Neuronal stem cell (in vitro differentiated cells): ENCODE data around the gene KRT222.

ENCODE experiments used
- DNase-seq: peaks from one replicate; pipeline ENCODE4 v3.0.0-alpha.2; 2013; ENCODE audit warnings: low spot score
- H2AFZ ChIP-seq: one replicate; pipeline ENCODE4 v1.6.1; 2013; ENCODE audit warnings: mild to moderate bottlenecking, low read length, inconsistent platforms
- H2AK5ac ChIP-seq: 2 replicates; pipeline ENCODE4 v1.6.1; 2013; ENCODE audit warnings: low read depth, mild to moderate bottlenecking, inconsistent platforms, low read length, moderate library complexity, mixed read lengths
- H2BK120ac ChIP-seq: 2 replicates; pipeline ENCODE4 v1.6.1; 2013; ENCODE audit warnings: low read depth, mild to moderate bottlenecking, inconsistent platforms, low read length, moderate library complexity, mixed read lengths
- H2BK12ac ChIP-seq: one replicate; pipeline ENCODE4 v1.6.1; 2013; ENCODE audit warnings: low read length, inconsistent platforms
- H2BK15ac ChIP-seq: 2 replicates; pipeline ENCODE4 v1.6.1; 2013; ENCODE audit warnings: mild to moderate bottlenecking, low read length, inconsistent platforms, mixed read lengths
- H2BK5ac ChIP-seq: one replicate; pipeline ENCODE4 v1.6.1; 2013; ENCODE audit warnings: inconsistent platforms, mild to moderate bottlenecking, low read length, moderate library complexity
- H3K14ac ChIP-seq: one replicate; pipeline ENCODE4 v1.6.1; 2013; ENCODE audit warnings: low read length, inconsistent platforms
- H3K18ac ChIP-seq: 2 replicates; pipeline ENCODE4 v1.6.1; 2013; ENCODE audit warnings: low read length, inconsistent platforms
- H3K23ac ChIP-seq: 2 replicates; pipeline ENCODE4 v1.6.1; 2013; ENCODE audit warnings: low read depth, mild to moderate bottlenecking, mixed read lengths, low read length, inconsistent platforms; ENCODE audit not compliant: poor library complexity
- H3K27ac ChIP-seq: replicated peaks from 3 replicates; pipeline ENCODE4 v1.5.1; 2013; ENCODE audit warnings: low read length, inconsistent platforms
- H3K27me3 ChIP-seq, 3 experiments: 2 replicates each; pipeline ENCODE4 v1.6.1; 2013; ENCODE audit warnings: low read length in 3 of 3, mild to moderate bottlenecking in 2 of 3, inconsistent platforms in 1 of 3, low read depth in 1 of 3, mixed read lengths in 1 of 3, moderate library complexity in 1 of 3; ENCODE audit not compliant: control insufficient read depth in 3 of 3, insufficient read depth in 3 of 3
- H3K36me3 ChIP-seq, 2 donors: replicated peaks in 1 of 2; 2 replicates each; pipeline ENCODE4 v1.6.1; 2013; ENCODE audit warnings: low read length in 2 of 2; ENCODE audit not compliant: control insufficient read depth in 2 of 2, insufficient read depth in 2 of 2
- H3K4ac ChIP-seq: 2 replicates; pipeline ENCODE4 v1.6.1; 2013; ENCODE audit warnings: inconsistent platforms, mild to moderate bottlenecking, low read length, moderate library complexity
- H3K4me1 ChIP-seq, 2 donors: 1 replicate in 1 of 2; 2 replicates in 1 of 2; pipeline ENCODE4 v1.6.1; 2013; ENCODE audit warnings: low read length in 2 of 2, low read depth in 1 of 2; ENCODE audit not compliant: control insufficient read depth in 2 of 2, insufficient read depth in 1 of 2
- H3K4me2 ChIP-seq: one replicate; pipeline ENCODE4 v1.6.1; 2013; ENCODE audit warnings: mild to moderate bottlenecking, low read length, inconsistent platforms; ENCODE audit not compliant: insufficient read depth, poor library complexity, severe bottlenecking
- H3K4me3 ChIP-seq, 2 donors: 2 replicates each; pipeline ENCODE4 v1.5.1; 2013; ENCODE audit warnings: low read length in 2 of 2, mild to moderate bottlenecking in 2 of 2, inconsistent platforms in 1 of 2, moderate library complexity in 1 of 2
- H3K79me1 ChIP-seq: one replicate; pipeline ENCODE4 v1.6.1; 2013; ENCODE audit warnings: low read depth, mild to moderate bottlenecking, inconsistent platforms, low read length, moderate library complexity
- H3K9ac ChIP-seq: one replicate; pipeline ENCODE4 v1.6.1; 2013; ENCODE audit warnings: mild to moderate bottlenecking, low read depth, low read length, inconsistent platforms; ENCODE audit not compliant: poor library complexity
- H3K9me3 ChIP-seq, 2 donors: replicated peaks in 1 of 2; 2 replicates each; pipeline versions ENCODE3 to v1.6.1; 2013; ENCODE audit warnings: low read length in 2 of 2, mild to moderate bottlenecking in 2 of 2, inconsistent platforms in 1 of 2, low read depth in 1 of 2, mixed read lengths in 1 of 2, moderate library complexity in 1 of 2; ENCODE audit not compliant: control insufficient read depth in 2 of 2, insufficient read depth in 1 of 2
- H4K8ac ChIP-seq: one replicate; pipeline ENCODE4 v1.6.1; 2013; ENCODE audit warnings: low read depth, mild to moderate bottlenecking, inconsistent platforms, low read length, moderate library complexity
- H4K91ac ChIP-seq: one replicate; pipeline ENCODE4 v1.6.1; 2013; ENCODE audit warnings: low read length, low read depth, mild to moderate bottlenecking, inconsistent platforms; ENCODE audit not compliant: poor library complexity
- WGBS, 2 donors: extraction: QIAGEN DNeasy Blood & Tissue Kit; methylation state at CpG; one replicate each; pipeline ENCODE4 v1.1.7; 2013; ENCODE audit warnings: missing lambda C conversion rate in 2 of 2, mixed read lengths in 1 of 2; ENCODE audit not compliant: insufficient read length in 2 of 2, insufficient replicate concordance in 1 of 2; ENCODE audit errors: extremely low coverage in 2 of 2; 5-methylcytosine and 5-hydroxymethylcytosine counted together

KRT222 gene

DNA sequence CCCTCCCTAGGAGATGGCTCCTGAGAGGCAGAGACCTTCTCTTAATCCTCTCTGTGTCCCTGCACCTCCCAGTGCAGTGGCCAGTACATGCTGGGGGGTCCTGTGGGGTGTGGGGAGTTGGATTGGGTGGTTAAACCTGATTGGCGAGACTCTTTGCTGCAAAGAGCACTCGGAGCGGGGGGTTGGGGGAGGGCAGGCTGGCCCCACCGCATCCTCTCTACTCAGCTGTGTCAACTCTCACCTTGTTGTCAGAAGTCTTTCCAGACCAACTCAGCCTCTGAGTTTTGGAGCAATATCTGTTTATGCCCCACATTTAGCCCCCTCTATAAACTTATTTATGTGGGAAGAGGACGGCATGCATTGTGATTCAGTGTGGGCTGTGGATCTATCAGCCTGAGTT is 57.3 kb downstream of the KRT222 start:
- Histone ChIP-seq H2BK12ac (no peak overlapping the region), H3K4me3 (no peak overlapping the region), H3K9me3 (no peaks in the 10 kb centered on the region), H3K4ac (no peak overlapping the region), H3K23ac (no peak overlapping the region), H2BK15ac (no peak overlapping the region), H2BK5ac (no peak overlapping the region), H3K36me3 (no peaks in the 10 kb centered on the region), H4K8ac (no peak overlapping the region), H3K27ac (no peak overlapping the region), H2BK120ac (no peak overlapping the region), H3K14ac (no peak overlapping the region), H3K4me2 (no peak overlapping the region), H4K91ac (no peak overlapping the region), H3K18ac (no peak overlapping the region), H3K4me1 (no peaks in the 10 kb centered on the region), H3K27me3 (peaks cover 0 to 41% (median 0%) of the 10 kb centered on the region in 3 experiments), H3K79me1 (no peaks in the 10 kb centered on the region), H3K9ac (no peak overlapping the region), H2AK5ac (no peak overlapping the region), H2AFZ (no peak overlapping the region)
- DNase-seq = no peak
- WGBS, 2 donors = no CpG with 5 or more reads among the region's 5 CpGs

DNA sequence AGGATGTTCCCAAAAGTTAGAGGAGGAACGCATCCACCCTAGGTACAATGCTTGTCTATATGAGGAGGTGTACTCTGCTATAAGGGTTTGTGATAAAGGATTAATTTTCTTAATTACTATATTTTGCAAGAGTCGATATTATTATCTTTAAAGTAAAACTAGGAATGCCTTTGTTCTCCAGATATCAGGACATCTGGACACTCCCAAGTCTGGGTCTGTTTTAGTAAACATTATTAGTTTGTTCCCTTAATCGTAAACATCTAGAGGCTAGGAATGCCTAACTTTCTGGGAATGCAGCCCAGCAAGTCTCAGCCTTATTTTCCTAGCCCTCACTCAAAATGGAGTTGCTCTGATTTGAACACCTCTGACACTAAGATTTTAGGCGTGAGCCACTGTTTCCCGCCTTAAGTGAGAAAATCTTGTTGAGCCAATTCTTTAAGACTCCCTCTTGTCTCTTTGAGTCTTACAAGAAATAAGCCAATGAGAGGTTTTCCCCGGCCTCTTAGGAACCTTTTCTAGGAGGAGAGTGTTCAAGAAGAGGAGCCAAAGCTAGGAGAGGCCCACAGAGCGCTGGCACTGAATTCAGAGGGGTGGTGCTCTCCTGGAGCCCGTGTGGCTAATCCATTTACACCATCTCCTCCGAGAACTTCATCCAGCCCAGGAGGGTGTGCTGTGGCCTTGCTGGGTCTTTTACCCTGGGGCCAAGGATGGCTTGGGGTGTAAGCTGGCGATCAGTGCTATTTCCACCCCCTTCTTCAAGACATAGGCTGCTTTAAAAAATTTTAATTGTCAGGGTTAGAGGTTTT is 58.2 kb downstream of the KRT222 start:
- no peak overlapping the region for H4K8ac ChIP-seq
- H3K36me3 ChIP-seq = no peaks in the 10 kb centered on the region
- no peak overlapping the region for H3K27ac ChIP-seq
- DNase-seq = no peak
- H3K18ac ChIP-seq = no peak overlapping the region
- H3K9ac ChIP-seq = no peak overlapping the region
- no peak overlapping the region for H3K4me2 ChIP-seq
- H2AK5ac ChIP-seq = no peak overlapping the region
- no peak overlapping the region for H2BK15ac ChIP-seq
- H3K4me3 ChIP-seq = no peak overlapping the region
- H3K4ac ChIP-seq = no peak overlapping the region
- H3K23ac ChIP-seq = no peak overlapping the region
- peaks cover 0 to 38% (median 0%) of the 10 kb centered on the region in 3 experiments for H3K27me3 ChIP-seq
- no peak overlapping the region for H2BK120ac ChIP-seq
- no peak overlapping the region for H3K14ac ChIP-seq
- H2AFZ ChIP-seq = no peak overlapping the region
- WGBS, 2 donors = no CpG with 5 or more reads among the region's 10 CpGs
- no peak overlapping the region for H2BK12ac ChIP-seq
- no peaks in the 10 kb centered on the region for H3K4me1 ChIP-seq
- H3K79me1 ChIP-seq = no peaks in the 10 kb centered on the region
- no peak overlapping the region for H2BK5ac ChIP-seq
- no peaks in the 10 kb centered on the region for H3K9me3 ChIP-seq
- H4K91ac ChIP-seq = no peak overlapping the region

DNA sequence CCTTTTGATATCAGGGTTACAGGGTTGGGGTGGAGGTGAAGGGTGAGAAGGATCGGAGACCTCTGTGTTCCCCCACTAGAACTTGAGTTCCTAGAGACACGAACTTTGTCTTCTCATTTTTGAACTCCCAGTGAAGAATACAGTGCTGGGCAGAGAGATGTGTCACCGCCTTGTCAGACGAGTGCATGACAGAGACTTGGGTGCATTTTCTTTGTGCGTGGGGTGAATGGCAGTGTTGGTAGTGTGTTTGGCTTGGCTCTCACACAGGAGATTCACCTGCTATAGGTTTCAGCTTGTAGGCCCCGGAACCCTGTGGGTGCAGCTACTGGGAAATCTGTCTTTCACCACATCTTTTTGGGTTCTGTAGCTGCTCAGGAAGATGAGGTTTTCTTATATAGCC is 59.7 kb downstream of the KRT222 start:
- Histone ChIP-seq H3K23ac (no peak overlapping the region), H3K4me3 (no peak overlapping the region), H3K27ac (no peak overlapping the region), H2BK5ac (no peak overlapping the region), H3K9me3 (no peaks in the 10 kb centered on the region), H2BK120ac (no peak overlapping the region), H3K79me1 (no peaks in the 10 kb centered on the region), H3K9ac (no peak overlapping the region), H3K4me1 (no peaks in the 10 kb centered on the region), H3K14ac (no peak overlapping the region), H2AFZ (no peak overlapping the region), H3K27me3 (peaks cover 0 to 36% (median 0%) of the 10 kb centered on the region in 3 experiments), H4K91ac (no peak overlapping the region), H3K4me2 (no peak overlapping the region), H2BK12ac (no peak overlapping the region), H3K4ac (no peak overlapping the region), H3K18ac (no peak overlapping the region), H2AK5ac (no peak overlapping the region), H3K36me3 (no peaks in the 10 kb centered on the region), H4K8ac (no peak overlapping the region), H2BK15ac (no peak overlapping the region)
- no CpG with 5 or more reads among the region's 6 CpGs for WGBS, 2 donors
- DNase-seq = no peak
